Measurements from ENCODE around the gene CFL1. TPM values are rescaled to one million over a fixed set of nuclear protein-coding genes. Genes with fewer than 3 reads are reported as not detected.
A peak's percentile ranks its signal among the peaks of the same experiment; 100 is the strongest.

The CFL1 gene
- total and polyA plus RNA-seq, 4 donors, result 472 to 1,371 (median 1,022) TPM

DNA sequence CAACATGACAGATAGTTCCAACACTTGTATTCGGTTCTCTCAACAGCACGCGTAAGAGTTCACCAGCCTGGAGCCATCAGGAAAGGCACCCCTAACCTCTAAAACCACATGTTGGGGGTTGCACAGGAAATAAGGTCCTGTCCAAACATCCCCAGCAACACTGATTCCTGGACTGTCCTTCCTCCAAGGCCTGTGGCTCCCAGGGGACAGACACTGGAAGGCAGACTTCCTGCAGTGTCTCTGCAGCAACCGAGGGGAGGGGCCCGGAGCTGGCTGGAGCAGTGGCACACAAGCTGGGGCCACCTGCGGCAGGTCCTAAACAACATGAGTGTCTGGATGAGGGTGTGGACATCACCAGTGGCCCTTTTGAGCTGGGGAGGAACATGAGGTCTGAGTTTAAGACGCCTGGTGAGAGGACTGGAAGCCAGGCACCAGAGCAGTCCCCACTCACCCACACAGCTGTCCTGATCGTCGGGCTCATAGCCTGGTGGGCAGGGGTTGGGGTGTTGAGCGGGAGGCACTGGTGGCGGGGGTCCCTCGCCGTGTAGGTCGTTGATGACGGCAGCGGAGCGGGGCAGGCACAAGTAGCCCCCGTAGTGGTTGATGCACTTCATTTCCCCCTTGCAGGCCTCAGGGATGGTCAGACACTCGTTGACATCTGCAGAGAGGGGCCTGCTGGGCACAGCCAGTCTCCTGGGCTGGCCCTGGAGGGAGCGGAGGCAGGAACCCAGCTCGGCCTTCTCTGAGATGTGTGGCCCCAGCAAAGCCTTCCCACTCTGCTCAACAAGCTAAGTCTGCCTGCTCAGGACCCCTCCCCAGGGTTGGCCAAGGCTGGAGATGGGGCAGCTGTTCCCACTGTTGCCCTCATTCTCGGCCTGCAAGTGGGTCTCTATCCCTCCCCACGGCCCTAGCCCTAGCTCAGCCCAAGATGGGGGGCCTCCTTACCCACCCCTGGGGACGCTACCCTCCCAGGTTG, 13.0 kb upstream of the CFL1 start:
- WGBS (ENCODE audit: insufficient coverage), result 78% methylated on average over 20 of the region's 24 CpGs
- peaks cover 39% of the 10 kb centered on the region for H3K4me1 ChIP-seq (ENCODE audit: control insufficient read depth, insufficient read depth, low read length)
- H3K4me3 ChIP-seq (ENCODE audit: low read depth, low read length), result no peak overlapping the region
- peaks cover 46% of the 10 kb centered on the region for H3K36me3 ChIP-seq (ENCODE audit: control insufficient read depth, insufficient read depth, low read length)
- DNase-seq (ENCODE audit: low read depth in 4 of 6, low spot score in 6 of 6), result no peak
- no peak overlapping the region for H3K27ac ChIP-seq (ENCODE audit: low read depth, low read length)
- H3K9me3 ChIP-seq (ENCODE audit: control insufficient read depth, insufficient read depth, low read length), result no peaks in the 10 kb centered on the region
- no peaks in the 10 kb centered on the region for H3K27me3 ChIP-seq (ENCODE audit: control insufficient read depth, insufficient read depth, low read length)

DNA sequence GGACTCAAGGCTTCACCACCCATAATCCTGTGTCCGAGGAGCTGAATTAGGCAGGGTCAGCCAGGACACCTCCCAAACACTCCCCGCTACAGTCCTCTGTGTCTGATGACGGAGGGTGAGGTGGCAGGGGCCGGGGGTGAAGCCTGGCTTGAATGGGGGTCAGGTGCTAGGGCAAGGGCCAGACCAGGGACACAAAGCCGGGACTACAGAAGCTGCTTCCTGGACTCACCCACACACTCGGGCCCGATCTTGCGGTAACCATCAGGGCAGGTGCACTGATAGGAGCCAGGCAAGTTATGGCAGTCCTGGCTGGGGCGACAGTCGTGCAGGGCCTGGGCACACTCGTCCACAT, 12.3 kb upstream of the CFL1 start:
- H3K4me3 ChIP-seq (ENCODE audit: low read depth, low read length), result no peak overlapping the region
- peaks cover 39% of the 10 kb centered on the region for H3K4me1 ChIP-seq (ENCODE audit: control insufficient read depth, insufficient read depth, low read length)
- H3K9me3 ChIP-seq (ENCODE audit: control insufficient read depth, insufficient read depth, low read length), result no peaks in the 10 kb centered on the region
- peaks cover 53% of the 10 kb centered on the region for H3K36me3 ChIP-seq (ENCODE audit: control insufficient read depth, insufficient read depth, low read length)
- no peak for DNase-seq (ENCODE audit: low read depth in 4 of 6, low spot score in 6 of 6)
- 92% methylated on average over 9 of the region's 11 CpGs for whole genome bisulfite sequencing (ENCODE audit: insufficient coverage)
- H3K27ac ChIP-seq (ENCODE audit: low read depth, low read length), result no peak overlapping the region
- no peaks in the 10 kb centered on the region for H3K27me3 ChIP-seq (ENCODE audit: control insufficient read depth, insufficient read depth, low read length)

DNA sequence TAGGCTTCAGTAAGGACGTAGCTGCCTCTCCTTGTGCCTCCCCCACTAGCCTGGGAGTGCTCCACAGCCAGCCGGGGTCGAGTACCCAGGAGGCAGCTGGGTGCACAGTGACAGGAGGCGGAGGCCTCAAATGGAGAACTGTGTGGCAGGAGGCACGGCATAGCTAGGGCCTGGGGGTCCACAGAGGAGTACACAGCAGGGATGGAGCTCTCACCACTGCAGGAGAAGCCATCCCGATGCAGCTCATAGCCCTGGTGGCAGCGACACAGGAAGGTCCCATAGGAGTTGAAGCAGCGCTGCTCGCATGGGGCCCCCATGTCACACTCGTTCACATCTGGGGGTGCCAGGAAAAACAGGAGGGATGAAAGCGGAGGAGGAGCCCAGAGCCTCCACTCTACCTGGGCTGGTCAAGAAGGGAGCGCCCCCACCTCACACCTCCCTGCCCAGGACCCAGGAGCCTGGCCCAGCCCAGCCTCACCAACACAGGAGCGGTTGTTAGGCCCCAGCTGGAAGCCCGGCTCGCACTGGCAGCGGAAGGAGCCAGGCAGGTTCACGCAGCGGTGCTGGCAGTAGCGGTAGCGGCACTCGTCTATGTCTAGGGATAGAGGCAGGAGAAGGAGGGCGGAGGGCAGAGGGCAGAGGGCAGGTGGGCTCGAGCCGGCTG, 11.8 kb upstream of the CFL1 start:
- DNase-seq (ENCODE audit: low read depth in 4 of 6, low spot score in 6 of 6), result no peak
- Histone ChIP-seq H3K9me3 (ENCODE audit: control insufficient read depth, insufficient read depth, low read length) (no peaks in the 10 kb centered on the region), H3K36me3 (ENCODE audit: control insufficient read depth, insufficient read depth, low read length) (peaks cover 58% of the 10 kb centered on the region), H3K27ac (ENCODE audit: low read depth, low read length) (no peak overlapping the region), H3K4me3 (ENCODE audit: low read depth, low read length) (no peak overlapping the region), H3K4me1 (ENCODE audit: control insufficient read depth, insufficient read depth, low read length) (peaks cover 39% of the 10 kb centered on the region), H3K27me3 (ENCODE audit: control insufficient read depth, insufficient read depth, low read length) (no peaks in the 10 kb centered on the region)
- WGBS (ENCODE audit: insufficient coverage), result 82% methylated on average over 19 of the region's 24 CpGs

DNA sequence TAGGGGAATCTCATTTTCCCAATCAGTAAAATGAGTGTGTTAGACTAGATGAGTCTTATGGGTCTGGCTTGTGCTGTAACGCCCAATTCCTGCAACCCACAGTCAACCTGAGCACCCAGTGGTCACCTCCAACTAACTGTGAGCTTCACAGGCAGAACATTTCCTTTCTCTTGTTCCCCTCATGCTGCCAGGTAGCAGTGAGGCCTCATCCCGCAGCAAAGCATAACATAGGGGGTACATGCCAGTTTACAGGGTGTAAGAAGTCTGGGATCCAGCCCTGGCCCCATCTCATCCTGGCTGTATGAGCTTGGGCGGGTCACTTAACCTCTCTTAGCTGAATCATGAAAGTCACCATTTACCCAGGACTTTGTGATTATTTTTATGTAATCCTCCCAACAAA, 10.9 kb upstream of the CFL1 start:
- Histone ChIP-seq H3K9me3 (ENCODE audit: control insufficient read depth, insufficient read depth, low read length) (no peaks in the 10 kb centered on the region), H3K27ac (ENCODE audit: low read depth, low read length) (no peak overlapping the region), H3K4me1 (ENCODE audit: control insufficient read depth, insufficient read depth, low read length) (peaks cover 37% of the 10 kb centered on the region), H3K4me3 (ENCODE audit: low read depth, low read length) (no peak overlapping the region), H3K27me3 (ENCODE audit: control insufficient read depth, insufficient read depth, low read length) (no peaks in the 10 kb centered on the region), H3K36me3 (ENCODE audit: control insufficient read depth, insufficient read depth, low read length) (peaks cover 67% of the 10 kb centered on the region)
- 100% methylated on average over 2 of the region's 3 CpGs for WGBS (ENCODE audit: insufficient coverage)
- DNase-seq (ENCODE audit: low read depth in 4 of 6, low spot score in 6 of 6), result no peak

DNA sequence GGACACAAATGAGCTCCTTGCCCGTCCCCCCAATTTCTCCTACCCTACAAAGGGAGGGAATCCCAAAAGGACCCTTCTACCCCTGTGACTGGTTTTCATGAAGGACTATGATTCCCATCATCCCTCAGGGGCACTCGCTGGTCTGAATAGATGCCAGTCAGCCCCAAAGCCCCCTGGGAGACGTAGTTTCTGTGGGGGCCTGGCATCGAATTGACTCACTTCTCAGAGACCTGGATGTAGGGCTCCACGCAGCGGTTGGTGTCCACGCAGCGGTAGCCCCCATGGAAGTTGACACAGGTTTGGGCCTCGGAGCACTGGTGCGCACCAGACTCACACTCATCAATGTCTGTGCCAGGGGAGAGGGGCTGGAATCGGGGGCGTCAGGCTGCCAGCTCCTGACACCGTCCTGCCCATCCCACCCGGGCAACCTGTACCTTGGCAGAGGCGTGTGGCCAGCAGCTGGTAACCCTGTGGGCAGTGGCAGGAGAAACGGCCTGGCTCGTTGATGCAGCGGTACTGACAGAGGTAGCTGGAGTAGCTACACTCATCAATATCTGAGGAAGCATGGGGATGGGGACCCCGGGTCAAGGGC, 10.2 kb upstream of the CFL1 start:
- no peak overlapping the region for H3K27ac ChIP-seq (ENCODE audit: low read depth, low read length)
- no peaks in the 10 kb centered on the region for H3K9me3 ChIP-seq (ENCODE audit: control insufficient read depth, insufficient read depth, low read length)
- 59% methylated on average over 17 of the region's 19 CpGs for WGBS (ENCODE audit: insufficient coverage)
- no peak overlapping the region for H3K4me3 ChIP-seq (ENCODE audit: low read depth, low read length)
- H3K27me3 ChIP-seq (ENCODE audit: control insufficient read depth, insufficient read depth, low read length), result no peaks in the 10 kb centered on the region
- H3K4me1 ChIP-seq (ENCODE audit: control insufficient read depth, insufficient read depth, low read length), result peaks cover 30% of the 10 kb centered on the region
- peak in 2 of 6 donors; percentile 82 to 90 for DNase-seq (ENCODE audit: low read depth in 4 of 6, low spot score in 6 of 6)
- H3K36me3 ChIP-seq (ENCODE audit: control insufficient read depth, insufficient read depth, low read length), result peaks cover 74% of the 10 kb centered on the region

DNA sequence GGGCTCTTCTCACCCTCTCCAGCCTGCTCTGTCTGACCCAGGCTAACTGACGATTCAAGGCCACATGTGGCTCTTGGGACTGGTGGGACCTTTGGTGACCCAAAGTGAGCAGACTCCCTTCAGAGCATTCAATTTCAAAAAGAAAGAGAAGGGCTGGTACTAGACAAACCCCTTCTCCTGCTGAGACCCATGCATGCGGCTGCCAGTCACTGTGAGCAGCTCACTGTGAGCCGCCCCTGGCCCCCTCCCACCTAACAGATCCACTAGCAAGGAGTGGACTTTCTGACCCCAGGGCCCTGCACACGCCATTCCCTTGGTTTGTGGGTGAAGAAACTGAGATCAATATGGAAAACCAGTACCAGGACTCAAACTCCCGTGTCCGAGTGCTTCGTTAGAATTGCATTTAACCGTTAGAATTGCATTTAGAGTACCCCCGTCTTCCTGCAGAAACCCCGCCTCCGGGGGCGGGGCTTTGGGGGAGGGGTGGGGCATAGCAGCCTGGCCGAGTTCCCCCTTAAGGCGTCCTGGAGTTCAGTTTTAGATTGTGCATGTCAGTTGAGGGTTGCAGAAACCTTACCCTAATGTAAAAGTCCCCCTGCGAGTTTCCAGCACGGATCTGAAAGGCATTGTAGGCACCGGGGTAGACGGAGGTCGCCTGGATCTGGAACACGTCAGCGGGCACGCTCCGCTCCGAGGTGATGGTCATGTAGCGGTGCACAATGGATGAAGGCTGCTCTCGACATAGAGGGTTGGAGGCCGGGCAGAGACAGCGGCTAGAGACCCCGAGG, 9.5 kb upstream of the CFL1 start:
- Histone ChIP-seq H3K4me3 (ENCODE audit: low read depth, low read length) (no peak overlapping the region), H3K36me3 (ENCODE audit: control insufficient read depth, insufficient read depth, low read length) (peaks cover 81% of the 10 kb centered on the region), H3K27me3 (ENCODE audit: control insufficient read depth, insufficient read depth, low read length) (no peaks in the 10 kb centered on the region), H3K4me1 (ENCODE audit: control insufficient read depth, insufficient read depth, low read length) (peaks cover 29% of the 10 kb centered on the region), H3K9me3 (ENCODE audit: control insufficient read depth, insufficient read depth, low read length) (no peaks in the 10 kb centered on the region), H3K27ac (ENCODE audit: low read depth, low read length) (no peak overlapping the region)
- WGBS (ENCODE audit: insufficient coverage), result 20% methylated on average over 19 of the region's 29 CpGs
- DNase-seq (ENCODE audit: low read depth in 4 of 6, low spot score in 6 of 6), result peak in 2 of 6 donors; percentile 63 to 76

DNA sequence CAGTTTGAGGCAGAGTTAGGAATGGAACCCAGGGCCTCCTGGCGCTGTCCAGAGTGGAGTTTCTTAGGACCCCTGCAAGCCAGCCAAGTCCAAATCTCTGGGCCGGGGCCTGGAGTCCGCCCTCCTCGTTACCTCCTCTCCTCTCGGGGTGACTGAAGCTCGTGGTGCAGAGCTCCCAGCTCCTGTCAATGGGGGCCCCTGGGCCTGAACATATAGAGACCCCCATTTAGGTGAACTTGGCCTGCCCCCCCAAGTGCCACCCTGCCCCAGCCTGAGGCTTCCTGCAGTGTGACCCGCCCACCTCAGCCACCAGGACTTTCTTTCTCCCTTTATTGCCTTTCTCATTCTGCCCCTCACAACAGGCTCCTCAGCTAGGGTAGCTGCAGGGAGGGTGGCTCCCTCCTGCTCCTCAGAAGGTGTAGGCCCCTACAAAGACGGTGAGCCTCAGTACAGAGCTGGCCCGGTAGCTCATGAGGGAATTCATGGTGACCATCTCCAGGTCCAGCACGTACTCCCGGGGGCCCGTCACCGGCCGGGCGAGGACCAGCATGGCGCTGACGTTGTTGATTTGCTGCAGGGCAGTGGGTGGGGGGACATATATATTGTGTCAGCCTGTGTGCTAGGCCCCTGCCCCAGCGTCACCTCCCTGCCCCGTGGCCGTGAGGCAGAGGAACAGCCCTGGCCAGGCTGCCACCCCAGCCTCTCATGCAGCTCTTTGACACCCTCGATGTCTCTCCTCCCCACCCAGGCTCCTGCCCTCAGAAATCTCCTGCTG, 8.7 kb upstream of the CFL1 start:
- no peak for DNase-seq (ENCODE audit: low read depth in 4 of 6, low spot score in 6 of 6)
- WGBS (ENCODE audit: insufficient coverage), result 88% methylated on average over 21 of the region's 21 CpGs
- H3K27me3 ChIP-seq (ENCODE audit: control insufficient read depth, insufficient read depth, low read length), result no peaks in the 10 kb centered on the region
- H3K4me1 ChIP-seq (ENCODE audit: control insufficient read depth, insufficient read depth, low read length), result peaks cover 31% of the 10 kb centered on the region
- H3K27ac ChIP-seq (ENCODE audit: low read depth, low read length), result no peak overlapping the region
- no peak overlapping the region for H3K4me3 ChIP-seq (ENCODE audit: low read depth, low read length)
- no peaks in the 10 kb centered on the region for H3K9me3 ChIP-seq (ENCODE audit: control insufficient read depth, insufficient read depth, low read length)
- peaks cover 89% of the 10 kb centered on the region for H3K36me3 ChIP-seq (ENCODE audit: control insufficient read depth, insufficient read depth, low read length)

DNA sequence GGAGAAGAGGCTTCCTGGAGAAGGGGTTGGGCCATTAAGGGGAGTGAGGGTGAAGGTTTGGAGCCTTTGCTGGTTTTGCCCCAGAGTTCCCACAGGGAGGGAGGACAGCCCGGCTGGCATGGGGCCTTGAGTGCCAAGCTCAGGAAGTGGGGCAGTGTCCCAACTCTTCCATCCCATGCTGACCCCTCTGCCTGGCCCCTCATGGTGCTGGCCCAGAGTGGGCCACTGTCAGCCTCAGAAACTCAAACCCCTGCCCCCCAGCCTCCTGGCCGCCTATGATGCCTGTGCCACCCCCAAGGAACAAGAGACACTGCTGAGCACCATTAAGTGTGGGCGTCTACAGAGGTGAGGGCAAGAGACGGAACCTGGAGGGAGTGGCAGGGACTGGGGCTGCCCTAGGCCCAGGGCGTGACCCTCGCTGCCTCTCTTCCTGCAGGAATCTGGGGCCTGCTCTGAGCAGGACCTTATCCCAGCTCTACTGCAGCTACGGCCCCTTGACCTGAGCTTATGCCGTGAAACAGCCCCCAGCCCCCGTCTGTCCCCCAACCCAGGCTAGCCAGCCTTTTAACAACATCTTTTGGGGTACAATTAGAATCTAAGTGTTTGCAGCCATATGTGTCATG, 7.7 kb upstream of the CFL1 start:
- Histone ChIP-seq H3K27ac (ENCODE audit: low read depth, low read length) (no peak overlapping the region), H3K4me1 (ENCODE audit: control insufficient read depth, insufficient read depth, low read length) (peaks cover 32% of the 10 kb centered on the region), H3K27me3 (ENCODE audit: control insufficient read depth, insufficient read depth, low read length) (no peaks in the 10 kb centered on the region), H3K36me3 (ENCODE audit: control insufficient read depth, insufficient read depth, low read length) (peaks cover 85% of the 10 kb centered on the region), H3K4me3 (ENCODE audit: low read depth, low read length) (no peak overlapping the region), H3K9me3 (ENCODE audit: control insufficient read depth, insufficient read depth, low read length) (no peaks in the 10 kb centered on the region)
- 96% methylated on average over 8 of the region's 9 CpGs for WGBS (ENCODE audit: insufficient coverage)
- DNase-seq (ENCODE audit: low read depth in 4 of 6, low spot score in 6 of 6), result no peak

Data from spinal cord (tissue), 10 donors.